Mesothelial cell of epicardium (in vitro differentiated cells): ENCODE measurements around the gene CCNY. TPM values are rescaled to one million over a fixed set of nuclear protein-coding genes. Genes with fewer than 3 reads are reported as not detected.
"Not testable (repeated sequence)": the region's sequence is repeated elsewhere in the genome, so short reads cannot be mapped to it uniquely, and the experiment has no call there.

ENCODE experiments used
- DNase-seq, 2 experiments: peaks; one replicate each; pipeline ENCODE4 v3.0.0; 2021; ENCODE audit warnings: low spot score in 2 of 2; ENCODE audit not compliant: unreplicated experiment in 2 of 2
- H3K27ac Mint-ChIP-seq: 2 replicates; pipeline ENCODE4 v1.8.0; 2021; ENCODE audit warnings: mixed read lengths
- H3K27me3 Mint-ChIP-seq: 2 replicates; pipeline ENCODE4 v1.8.0; 2021; ENCODE audit warnings: low read depth, mixed read lengths
- H3K36me3 Mint-ChIP-seq: 2 replicates; pipeline ENCODE4 v1.8.0; 2021; ENCODE audit warnings: mixed read lengths
- H3K4me1 Mint-ChIP-seq: 2 replicates; pipeline ENCODE4 v1.8.0; 2021; ENCODE audit warnings: mixed read lengths
- H3K4me3 Mint-ChIP-seq: 2 replicates; pipeline ENCODE4 v1.8.0; 2021; ENCODE audit warnings: mild to moderate bottlenecking, moderate library complexity, mixed read lengths
- H3K9me3 Mint-ChIP-seq: 2 replicates; pipeline ENCODE4 v1.8.0; 2021; ENCODE audit warnings: mixed read lengths
- CTCF ChIP-seq: fragments of 200-600 bp; sonication (generic); IDR thresholded peaks from one replicate; pipeline ENCODE4 v1.5.0; 2021; ENCODE audit warnings: antibody characterized with exemption; ENCODE audit not compliant: unreplicated experiment
- total RNA-seq: library from RNA; stranded (reverse); gene quantifications from 3 replicates; pipeline ENCODE4 v1.2.1, GENCODE V29; 2021

The CCNY gene
- total RNA-seq, 1 donor from 2014 or later: 75.4 TPM

DNA sequence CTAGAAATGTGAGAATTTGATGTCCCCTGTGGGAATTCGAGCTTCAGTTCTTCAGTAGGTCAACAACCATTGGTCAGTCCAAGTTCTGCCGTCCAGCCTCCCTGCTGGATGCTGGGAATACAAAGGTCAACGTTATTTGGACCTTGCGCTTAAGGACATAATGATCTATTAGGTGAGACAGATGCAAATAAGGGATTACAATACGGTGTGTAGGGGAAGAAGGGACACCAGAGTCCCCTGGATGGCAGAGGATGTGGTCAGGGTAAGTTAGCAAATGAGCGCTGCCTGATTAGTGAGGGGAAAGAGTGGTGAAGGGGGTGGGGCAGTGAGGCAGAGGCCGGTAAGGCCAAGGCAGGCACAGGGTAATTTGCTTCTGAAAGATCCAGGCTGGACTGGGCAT is 16.2 kb downstream of the CCNY start:
- DNase-seq: no peak
- H3K9me3 Mint-ChIP-seq: no peaks in the 10 kb centered on the region
- TF ChIP-seq CTCF: no peak
- no peak overlapping the region for H3K27ac Mint-ChIP-seq
- no peaks in the 10 kb centered on the region for H3K36me3 Mint-ChIP-seq
- H3K4me1 Mint-ChIP-seq: peaks cover 10% of the 10 kb centered on the region
- H3K27me3 Mint-ChIP-seq: no peaks in the 10 kb centered on the region
- no peak overlapping the region for H3K4me3 Mint-ChIP-seq

DNA sequence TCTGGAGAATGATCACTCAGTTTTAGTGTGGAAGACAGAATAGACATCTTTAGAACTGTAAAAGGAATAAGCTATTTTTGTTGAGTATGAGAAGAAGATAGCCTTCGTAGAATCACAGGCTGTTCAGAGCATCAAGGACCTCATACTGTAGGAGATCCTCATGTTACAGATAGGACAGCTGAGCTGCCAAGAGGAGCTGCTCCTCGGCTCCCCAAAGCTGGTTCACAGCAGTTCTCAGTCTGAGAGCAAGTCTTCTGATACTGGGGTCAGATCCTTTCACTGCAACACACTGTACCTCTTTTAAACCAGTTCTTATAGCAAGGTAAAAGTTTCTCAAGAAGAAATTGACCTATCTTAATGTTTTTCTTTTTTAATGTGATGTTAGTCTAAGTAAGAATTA is 17.1 kb downstream of the CCNY start:
- no peak overlapping the region for H3K27ac Mint-ChIP-seq
- peaks cover 10% of the 10 kb centered on the region for H3K4me1 Mint-ChIP-seq
- no peak overlapping the region for H3K4me3 Mint-ChIP-seq
- no peaks in the 10 kb centered on the region for H3K9me3 Mint-ChIP-seq
- no peak for TF ChIP-seq CTCF
- no peaks in the 10 kb centered on the region for H3K36me3 Mint-ChIP-seq
- no peak for DNase-seq
- no peaks in the 10 kb centered on the region for H3K27me3 Mint-ChIP-seq

- no peak for TF ChIP-seq CTCF
- Mint-ChIP-seq H3K27me3 (no peaks in the 10 kb centered on the region), H3K4me3 (no peak overlapping the region), H3K4me1 (peaks cover 10% of the 10 kb centered on the region), H3K27ac (no peak overlapping the region), H3K9me3 (no peaks in the 10 kb centered on the region), H3K36me3 (no peaks in the 10 kb centered on the region)
- DNase-seq: no peak
Observed at GRCh38 chr10:35353805-35354204, 17.5 kb downstream of the CCNY start.

DNA sequence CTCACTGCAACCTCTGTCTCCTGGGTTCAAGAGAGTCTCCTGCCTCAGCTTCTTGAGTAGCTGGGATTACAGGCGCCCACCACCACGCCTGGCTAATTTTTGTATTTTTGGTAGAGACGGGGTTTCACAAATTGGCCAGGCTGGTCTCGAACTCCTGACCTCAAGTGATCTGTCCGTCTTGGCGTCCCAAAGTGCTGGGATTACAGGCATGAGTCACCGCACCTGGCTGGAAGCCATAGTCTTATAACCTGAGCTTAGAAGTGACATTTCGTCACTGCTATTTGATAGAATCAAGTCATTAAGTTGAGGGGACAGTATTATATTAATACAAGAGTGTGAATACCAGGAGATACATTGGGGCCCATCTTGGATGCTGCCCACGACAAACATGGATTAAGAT is 17.9 kb downstream of the CCNY start:
- H3K4me3 Mint-ChIP-seq, H3K27me3 Mint-ChIP-seq, H3K36me3 Mint-ChIP-seq, H3K9me3 Mint-ChIP-seq, H3K27ac Mint-ChIP-seq, DNase-seq: not testable (repeated sequence)
- peaks cover 10% of the 10 kb centered on the region for H3K4me1 Mint-ChIP-seq

- Mint-ChIP-seq H3K27me3 (no peaks in the 10 kb centered on the region), H3K4me1 (peaks cover 3% of the 10 kb centered on the region)
Observed at GRCh38 chr10:35355971-35356724, 19.8 kb downstream of the CCNY start.

DNA sequence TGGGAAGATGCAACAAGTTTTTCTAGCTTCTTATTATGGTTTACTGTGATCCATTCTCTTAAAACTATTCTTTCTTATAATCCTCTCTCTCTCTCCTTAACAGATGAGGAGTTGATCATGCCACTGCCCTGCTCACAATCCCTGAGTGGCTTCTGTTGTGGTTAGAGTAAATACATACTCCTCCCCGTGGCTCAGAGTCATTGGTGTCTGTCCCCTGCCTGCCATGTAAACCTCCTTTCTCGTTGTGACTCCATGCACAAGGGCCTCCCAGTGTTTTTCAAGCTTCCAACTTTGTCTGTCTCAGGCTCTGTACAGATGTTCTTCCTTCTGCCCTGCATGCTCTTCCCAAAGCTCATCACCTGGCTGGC is 20.4 kb downstream of the CCNY start:
- Mint-ChIP-seq H3K4me1 (peaks cover 2% of the 10 kb centered on the region), H3K9me3 (no peaks in the 10 kb centered on the region), H3K27me3 (no peaks in the 10 kb centered on the region), H3K36me3 (no peaks in the 10 kb centered on the region), H3K27ac (no peak overlapping the region), H3K4me3 (no peak overlapping the region)
- TF ChIP-seq CTCF: no peak
- no peak for DNase-seq

More at GRCh38 chr10:35355971-35356724, 19.8 kb downstream of the CCNY start:
- DNase-seq: no peak
- H3K9me3 Mint-ChIP-seq: no peaks in the 10 kb centered on the region
- H3K36me3 Mint-ChIP-seq: no peaks in the 10 kb centered on the region
- no peak overlapping the region for H3K27ac Mint-ChIP-seq
- no peak for TF ChIP-seq CTCF
- H3K4me3 Mint-ChIP-seq: no peak overlapping the region
